ENCODE data around the gene ZNF451.

Gene ZNF451

GRCh38 chr6:57141451-57142177, 51.6 kb downstream of the ZNF451 start:
- no peak overlapping the region for H3K27ac ChIP-seq
- TF ChIP-seq CTCF (IDR thresholded peaks at IDR 0.05) (no peak), ZFX (IDR thresholded peaks at IDR 0.05; ENCODE audit: borderline replicate concordance) (no peak)

DNA sequence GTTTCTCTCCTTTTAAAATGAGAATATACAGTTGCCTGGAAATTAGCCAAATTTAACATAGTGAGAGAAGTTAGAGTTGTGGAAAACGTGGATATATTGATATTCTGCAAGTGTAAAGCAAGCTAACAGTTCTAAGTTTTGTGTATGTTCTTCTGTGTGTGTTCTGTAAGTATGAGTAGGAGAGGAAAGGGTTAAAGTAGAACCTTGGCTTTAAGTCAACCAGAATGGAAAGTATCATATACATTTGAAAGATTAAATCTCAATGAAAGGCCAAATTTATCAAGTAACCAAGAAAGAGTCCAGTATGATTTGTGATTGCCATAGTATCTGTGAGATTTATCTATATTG, 52.2 kb downstream of the ZNF451 start:
- TF ChIP-seq ZFX (IDR thresholded peaks at IDR 0.05; ENCODE audit: borderline replicate concordance) (no peak), CTCF (IDR thresholded peaks at IDR 0.05) (no peak)
- H3K27ac ChIP-seq = no peak overlapping the region

GRCh38 chr6:57143690-57144089, 53.7 kb downstream of the ZNF451 start:
- no peak overlapping the region for H3K27ac ChIP-seq
- no peak for TF ChIP-seq ZFX (IDR thresholded peaks at IDR 0.05; ENCODE audit: borderline replicate concordance)

GRCh38 chr6:57147401-57147800, 57.4 kb downstream of the ZNF451 start:
- TF ChIP-seq ZFX (IDR thresholded peaks at IDR 0.05; ENCODE audit: borderline replicate concordance) (no peak), CTCF (IDR thresholded peaks at IDR 0.05) (no peak)
- H3K27ac ChIP-seq = no peak overlapping the region

DNA sequence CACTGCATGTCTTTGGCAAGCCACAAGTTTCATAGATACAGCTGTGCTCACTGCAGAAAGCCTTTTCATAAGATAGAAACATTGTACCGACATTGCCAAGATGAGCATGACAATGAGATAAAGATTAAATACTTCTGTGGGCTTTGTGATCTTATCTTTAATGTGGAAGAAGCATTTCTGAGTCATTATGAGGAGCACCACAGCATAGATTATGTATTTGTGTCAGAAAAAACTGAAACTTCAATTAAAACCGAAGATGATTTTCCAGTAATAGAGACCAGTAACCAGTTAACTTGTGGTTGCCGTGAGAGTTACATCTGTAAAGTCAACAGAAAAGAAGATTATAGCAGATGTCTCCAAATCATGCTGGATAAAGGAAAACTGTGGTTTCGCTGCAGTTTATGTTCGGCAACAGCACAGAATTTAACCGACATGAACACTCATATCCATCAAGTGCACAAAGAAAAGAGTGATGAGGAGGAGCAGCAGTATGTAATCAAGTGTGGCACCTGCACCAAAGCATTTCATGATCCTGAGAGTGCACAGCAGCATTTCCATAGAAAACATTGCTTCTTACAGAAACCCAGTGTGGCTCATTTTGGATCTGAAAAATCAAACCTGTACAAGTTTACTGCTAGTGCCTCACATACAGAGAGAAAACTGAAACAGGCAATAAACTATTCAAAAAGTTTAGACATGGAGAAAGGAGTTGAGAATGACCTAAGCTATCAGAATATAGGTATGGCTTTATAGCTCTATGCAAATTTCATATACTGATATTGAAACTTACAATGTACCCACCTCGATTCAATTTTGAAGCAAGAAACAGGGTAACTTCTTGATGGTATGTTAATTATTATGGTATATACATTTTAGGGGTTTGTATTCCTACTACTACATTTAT, 58.2 kb downstream of the ZNF451 start:
- TF ChIP-seq CTCF (IDR thresholded peaks at IDR 0.05) = no peak
- no peak for TF ChIP-seq ZFX (IDR thresholded peaks at IDR 0.05; ENCODE audit: borderline replicate concordance)
- H3K27ac ChIP-seq = no peak overlapping the region

DNA sequence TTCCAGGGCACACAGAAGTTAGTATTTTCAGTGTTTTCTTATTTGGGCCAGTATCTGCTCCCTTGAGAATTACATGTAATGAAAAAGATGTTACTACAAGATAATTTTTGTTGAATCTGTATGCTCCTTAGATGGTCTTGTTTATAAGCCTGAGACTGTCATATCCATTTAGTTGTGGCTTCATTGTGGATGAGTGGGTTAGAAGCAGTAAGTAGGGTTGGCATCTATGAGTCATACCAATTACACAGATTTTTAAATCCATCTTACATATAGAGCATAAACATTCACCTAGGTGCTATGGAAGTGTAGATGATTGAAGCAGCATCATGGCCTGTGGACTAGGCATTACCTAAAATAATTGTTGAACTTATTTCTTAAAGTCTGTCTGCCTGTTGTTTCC, 68.7 kb downstream of the ZNF451 start:
- no peak overlapping the region for H3K27ac ChIP-seq
- TF ChIP-seq ZFX (IDR thresholded peaks at IDR 0.05; ENCODE audit: borderline replicate concordance) (no peak), CTCF (IDR thresholded peaks at IDR 0.05) (no peak)

GRCh38 chr6:57159127-57159526, 69.1 kb downstream of the ZNF451 start:
- TF ChIP-seq ZFX (IDR thresholded peaks at IDR 0.05; ENCODE audit: borderline replicate concordance) (no peak), CTCF (IDR thresholded peaks at IDR 0.05) (no peak)
- H3K27ac ChIP-seq = no peak overlapping the region

Measured in 22Rv1 (cell line).